Activated CD8-positive, alpha-beta T cell treated with anti-CD3 and anti-CD28 coated beads for 36 hours (primary cell): ENCODE results near the gene PRR15. TPM values are rescaled to one million over a fixed set of nuclear protein-coding genes. Genes with fewer than 3 reads are reported as not detected.
"Not testable (repeated sequence)": the region's sequence is repeated elsewhere in the genome, so short reads cannot be mapped to it uniquely, and the experiment has no call there.

Experiments used
- ATAC-seq: fragments of 200-7000 bp; cut with Tn5 transposase; one replicate; pipeline ENCODE4 v1.10.0; 2021; ENCODE audit warnings: mild to moderate bottlenecking, moderate library complexity
- CTCF ChIA-PET: fragments of 350-600 bp; sonication (Branson Sonifier 250); formaldehyde crosslinking; loops from one replicate; lab custom pipeline; 2021; ENCODE audit warnings: antibody characterized with exemption; lab: Charles Lee
- POLR2A ChIA-PET: fragments of 350-600 bp; sonication (Branson Sonifier 250); formaldehyde crosslinking; loops from one replicate; lab custom pipeline; 2021; ENCODE audit warnings: antibody characterized with exemption; lab: Charles Lee
- DNase-seq: peaks from one replicate; pipeline ENCODE4 v3.0.0-alpha.2; 2020
- H3K27ac Mint-ChIP-seq: one replicate; pipeline ENCODE4 v1.8.0; 2021; ENCODE audit warnings: mild to moderate bottlenecking, mixed read lengths
- H3K27me3 Mint-ChIP-seq: one replicate; pipeline ENCODE4 v1.8.0; 2021; ENCODE audit warnings: mixed read lengths
- H3K36me3 Mint-ChIP-seq: one replicate; pipeline ENCODE4 v1.8.0; 2021; ENCODE audit warnings: low read depth, mixed read lengths
- H3K4me1 Mint-ChIP-seq: one replicate; pipeline ENCODE4 v1.8.0; 2021; ENCODE audit warnings: low read depth, mixed read lengths
- H3K4me3 Mint-ChIP-seq: one replicate; pipeline ENCODE4 v1.8.0; 2021; ENCODE audit warnings: mild to moderate bottlenecking, moderate library complexity, mixed read lengths
- H3K9me3 Mint-ChIP-seq: one replicate; pipeline ENCODE4 v1.8.0; 2021; ENCODE audit warnings: mixed read lengths
- CTCF ChIP-seq: fragments of 200-600 bp; IDR thresholded peaks from one replicate; pipeline ENCODE4 v1.8.0; 2022; ENCODE audit warnings: antibody characterized with exemption, mild to moderate bottlenecking
- intact Hi-C: fragments of 100-400 bp; cut with micrococcal nuclease; formaldehyde crosslinking; loops from one replicate; pipeline ENCODE4 v1.10.0; 2022
- total RNA-seq, 2 experiments: library from RNA; stranded (reverse); gene quantifications; one replicate each; pipeline ENCODE4 v1.2.3, GENCODE V29; 2021

Gene PRR15
- total RNA-seq, result not detected

GRCh38 chr7:29563590-29564495 lies at the start of gene PRR15:
Gene PRR15, plus strand, starts transcription at chr7:29563835. Its CDS starts 2,495 bp downstream, at chr7:29566330.
- H3K4me3 Mint-ChIP-seq, result peak within 1 kb of the TSS; percentile 59
- ChIA-PET POLR2A (no interaction called here), CTCF (no interaction called here)
- H3K27me3 Mint-ChIP-seq, result peaks cover 68% of the 10 kb centered on the region
- H3K27ac Mint-ChIP-seq, result no peak within 1 kb of the TSS
- H3K9me3 Mint-ChIP-seq, result no peaks in the 10 kb centered on the region
- intact Hi-C loops, result no loop called here
- DNase-seq, result peak; percentile 18
- TF ChIP-seq CTCF, result no peak
- H3K36me3 Mint-ChIP-seq, result no peaks in the 10 kb centered on the region
- ATAC-seq, result peak; percentile 39
- H3K4me1 Mint-ChIP-seq, result peaks cover 19% of the 10 kb centered on the region

GRCh38 chr7:29516491-29516890 lies 47.1 kb upstream of the PRR15 start:
- no peak for DNase-seq
- no peak for TF ChIP-seq CTCF
- intact Hi-C loops, result no loop called here
- ChIA-PET POLR2A (no interaction called here), CTCF (no interaction called here)
- peaks cover 1% of the 10 kb centered on the region for H3K36me3 Mint-ChIP-seq
- H3K4me3 Mint-ChIP-seq, result no peak overlapping the region
- peaks cover 3% of the 10 kb centered on the region for H3K9me3 Mint-ChIP-seq
- no peaks in the 10 kb centered on the region for H3K4me1 Mint-ChIP-seq
- no peak for ATAC-seq
- no peak overlapping the region for H3K27ac Mint-ChIP-seq
- H3K27me3 Mint-ChIP-seq, result no peaks in the 10 kb centered on the region

- no peak for TF ChIP-seq CTCF
- Mint-ChIP-seq H3K27me3 (no peaks in the 10 kb centered on the region), H3K4me3 (no peak overlapping the region), H3K36me3 (no peaks in the 10 kb centered on the region), H3K9me3 (peaks cover 3% of the 10 kb centered on the region), H3K27ac (no peak overlapping the region), H3K4me1 (no peaks in the 10 kb centered on the region)
- intact Hi-C loops, result no loop called here
- no peak for DNase-seq
- ChIA-PET CTCF (no interaction called here), POLR2A (no interaction called here)
- no peak for ATAC-seq
These were observed 45.0 kb upstream of the PRR15 start for GRCh38 chr7:29518616-29519015.

GRCh38 chr7:29523728-29524127 lies 39.9 kb upstream of the PRR15 start:
- Mint-ChIP-seq H3K27me3 (no peaks in the 10 kb centered on the region), H3K36me3 (no peaks in the 10 kb centered on the region), H3K9me3 (peaks cover 3% of the 10 kb centered on the region), H3K27ac (no peak overlapping the region), H3K4me1 (no peaks in the 10 kb centered on the region), H3K4me3 (no peak overlapping the region)
- DNase-seq, result no peak
- ATAC-seq, result no peak
- intact Hi-C loops, result no loop called here
- no peak for TF ChIP-seq CTCF
- CTCF ChIA-PET, result no interaction called here
- POLR2A ChIA-PET, result no interaction called here

- TF ChIP-seq CTCF, result no peak
- Mint-ChIP-seq H3K4me1 (no peaks in the 10 kb centered on the region), H3K27ac (no peak overlapping the region), H3K4me3 (no peak overlapping the region), H3K27me3 (peaks cover 9% of the 10 kb centered on the region), H3K36me3 (no peaks in the 10 kb centered on the region), H3K9me3 (peaks cover 10% of the 10 kb centered on the region)
- intact Hi-C loops, result no loop called here
- ChIA-PET POLR2A (no interaction called here), CTCF (no interaction called here)
- DNase-seq, result no peak
- ATAC-seq, result no peak
These were observed 36.0 kb upstream of the PRR15 start for GRCh38 chr7:29527505-29528108.

- intact Hi-C loops, result not testable (repeated sequence)
These were observed 35.1 kb upstream of the PRR15 start for GRCh38 chr7:29528526-29528925.

More at GRCh38 chr7:29528526-29528925, 35.1 kb upstream of the PRR15 start:
- H3K27ac Mint-ChIP-seq, H3K36me3 Mint-ChIP-seq, H3K4me1 Mint-ChIP-seq, DNase-seq, ATAC-seq, CTCF ChIA-PET, H3K9me3 Mint-ChIP-seq, POLR2A ChIA-PET, H3K4me3 Mint-ChIP-seq: not testable (repeated sequence)
- H3K27me3 Mint-ChIP-seq, result peaks cover 11% of the 10 kb centered on the region
